Measurements from ENCODE around the gene RALGAPA1. TPM values are rescaled to one million over a fixed set of nuclear protein-coding genes. Genes with fewer than 3 reads are reported as not detected.
"Not testable (repeated sequence)": the region's sequence is repeated elsewhere in the genome, so short reads cannot be mapped to it uniquely, and the experiment has no call there.

RALGAPA1 gene
- total RNA-seq, 2 donors from 2014 or later = 65.8 to 73.2 TPM

- intact Hi-C loops (cut with DNase I); DNase-seq (ENCODE audit: low spot score): not testable (repeated sequence)
Observed at GRCh38 chr14:35824446-35825165, 15.5 kb upstream of the RALGAPA1 start.

GRCh38 chr14:35822501-35822900 lies 13.4 kb upstream of the RALGAPA1 start:
- intact Hi-C loops (cut with DNase I) = no loop called here
- DNase-seq (ENCODE audit: low spot score) = no peak

- intact Hi-C loops (cut with DNase I) = no loop called here
Observed at GRCh38 chr14:35821564-35822411, 12.7 kb upstream of the RALGAPA1 start.

GRCh38 chr14:35819591-35820540 lies 10.8 kb upstream of the RALGAPA1 start:
- DNase-seq (ENCODE audit: low spot score) = no peak
- intact Hi-C loops (cut with DNase I) = no loop called here

More at GRCh38 chr14:35821564-35822411, 12.7 kb upstream of the RALGAPA1 start:
- no peak for DNase-seq (ENCODE audit: low spot score)

- intact Hi-C loops (cut with DNase I) = no loop called here
- no peak for DNase-seq (ENCODE audit: low spot score)
Observed at GRCh38 chr14:35818346-35819115, 9.4 kb upstream of the RALGAPA1 start.

GRCh38 chr14:35814371-35815005 lies 5.4 kb upstream of the RALGAPA1 start:
- no peak for DNase-seq (ENCODE audit: low spot score)
- intact Hi-C loops (cut with DNase I) = no loop called here

- no peak for DNase-seq (ENCODE audit: low spot score)
- intact Hi-C loops (cut with DNase I) = no loop called here
Observed at GRCh38 chr14:35810963-35811362, 1.9 kb upstream of the RALGAPA1 start.

- intact Hi-C loops (cut with DNase I) = no loop called here
- DNase-seq (ENCODE audit: low spot score) = no peak
Observed at GRCh38 chr14:35809597-35809996, 502 bp upstream of the RALGAPA1 start.

- intact Hi-C loops (cut with DNase I) = no loop called here
- DNase-seq (ENCODE audit: low spot score) = no peak
Observed at GRCh38 chr14:35808076-35808637, 938 bp downstream of the RALGAPA1 start.

- intact Hi-C loops (cut with DNase I) = no loop called here
- DNase-seq (ENCODE audit: low spot score) = no peak
Observed at GRCh38 chr14:35807131-35807961, 1.7 kb downstream of the RALGAPA1 start.

- no peak for DNase-seq (ENCODE audit: low spot score)
- intact Hi-C loops (cut with DNase I) = no loop called here
Observed at GRCh38 chr14:35806006-35806907, 2.8 kb downstream of the RALGAPA1 start.

- no peak for DNase-seq (ENCODE audit: low spot score)
- intact Hi-C loops (cut with DNase I) = loop anchor here in 1 of 2 donors (10.0 kb wide), 1 partner anchor 1717 kb away; no protein-coding TSS in a partner anchor
Observed at GRCh38 chr14:35797796-35798195, 11.3 kb downstream of the RALGAPA1 start.

- no peak for DNase-seq (ENCODE audit: low spot score)
- intact Hi-C loops (cut with DNase I) = loop anchor here in 1 of 2 donors (10.0 kb wide), 1 partner anchor 1725 kb away; no protein-coding TSS in a partner anchor
Observed at GRCh38 chr14:35789651-35790050, 19.4 kb downstream of the RALGAPA1 start.

GRCh38 chr14:35786856-35787255 lies 22.2 kb downstream of the RALGAPA1 start:
- intact Hi-C loops (cut with DNase I) = no loop called here
- DNase-seq (ENCODE audit: low spot score) = no peak

- no peak for DNase-seq (ENCODE audit: low spot score)
- intact Hi-C loops (cut with DNase I) = no loop called here
Observed at GRCh38 chr14:35783699-35784098, 25.4 kb downstream of the RALGAPA1 start.

GRCh38 chr14:35779368-35779767 lies 29.7 kb downstream of the RALGAPA1 start:
- intact Hi-C loops (cut with DNase I) = no loop called here
- DNase-seq (ENCODE audit: low spot score) = no peak
